ENCODE data around the gene VARS2. TPM values are rescaled to one million over a fixed set of nuclear protein-coding genes. Genes with fewer than 3 reads are reported as not detected.
"Not testable (repeated sequence)": the region's sequence is repeated elsewhere in the genome, so short reads cannot be mapped to it uniquely, and the experiment has no call there.

The VARS2 gene
- polyA plus RNA-seq (ENCODE audit: insufficient read depth in 1 of 5, insufficient read length in 5 of 5, low replicate concordance in 1 of 5), result 10 to 100 TPM; 35.3 to 52.5 (median 46.9) TPM
- long read RNA-seq, donor 1, full-length matches to known transcripts, result 1 of 1 reads
- long read RNA-seq, donor 1, partial matches to known transcripts, result 0 of 1 reads
- long read RNA-seq, donor 1, other reads (novel, unspliced or antisense), result 0 of 1 reads
- long read RNA-seq, donor 2, result 0 reads
- long read RNA-seq, donor 3, partial matches to known transcripts, result 8 of 9 reads
- long read RNA-seq, donor 3, other reads (novel, unspliced or antisense), result 0 of 9 reads
- long read RNA-seq, donor 4, partial matches to known transcripts, result 0 of 1 reads
- long read RNA-seq, donor 4, other reads (novel, unspliced or antisense), result 0 of 1 reads
- long read RNA-seq, donor 5, result 0 reads
- long read RNA-seq, donor 6, result 0 reads
- long read RNA-seq, donor 7, result 0 reads
- long read RNA-seq, donor 8, partial matches to known transcripts, result 0 of 1 reads
- long read RNA-seq, donor 8, other reads (novel, unspliced or antisense), result 0 of 1 reads

DNA sequence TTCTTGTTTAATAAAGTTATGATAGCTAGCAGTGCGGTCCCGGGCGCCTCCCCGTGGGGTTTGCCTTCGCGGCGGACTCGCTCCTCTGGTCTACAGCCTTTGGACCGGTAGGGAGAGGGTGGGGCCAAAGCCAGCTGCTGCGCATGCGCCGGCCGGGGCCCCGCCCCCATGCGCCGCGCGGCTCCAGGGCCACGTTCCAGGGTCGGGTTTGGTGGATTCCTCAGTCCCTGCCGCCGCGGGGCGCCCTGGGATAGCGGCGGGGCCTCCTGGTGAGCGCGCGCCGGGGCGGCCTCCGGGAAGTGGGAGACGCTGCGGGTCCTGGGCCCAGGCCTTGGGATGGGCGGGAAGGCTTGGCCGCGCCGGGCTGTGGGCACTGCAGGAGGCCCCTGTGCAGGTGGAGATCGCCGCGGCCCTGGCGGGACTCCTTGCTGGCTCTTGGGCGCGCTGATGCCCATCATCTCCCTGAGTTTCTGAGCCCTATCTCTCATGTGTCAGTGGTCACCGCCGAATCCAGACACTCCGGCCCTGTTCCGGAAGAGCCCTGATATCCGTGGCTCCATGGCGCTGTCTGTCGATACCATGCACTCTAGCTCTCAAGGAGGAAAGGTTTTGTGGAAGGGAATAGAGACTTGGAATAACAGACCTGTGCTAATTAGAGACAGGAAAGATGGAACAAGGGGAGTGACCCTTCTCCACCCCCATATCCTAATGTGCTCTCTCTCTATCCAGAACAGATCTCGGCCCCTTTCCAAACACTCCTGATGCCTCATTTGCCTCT, at the start of gene VARS2:
Gene VARS2 (plus strand): TSS at position 163 of the 778 bp plus-strand sequence. CDS start 599 bp downstream, at position 762.
- DNase-seq, result peak; percentile 95 to 96

DNA sequence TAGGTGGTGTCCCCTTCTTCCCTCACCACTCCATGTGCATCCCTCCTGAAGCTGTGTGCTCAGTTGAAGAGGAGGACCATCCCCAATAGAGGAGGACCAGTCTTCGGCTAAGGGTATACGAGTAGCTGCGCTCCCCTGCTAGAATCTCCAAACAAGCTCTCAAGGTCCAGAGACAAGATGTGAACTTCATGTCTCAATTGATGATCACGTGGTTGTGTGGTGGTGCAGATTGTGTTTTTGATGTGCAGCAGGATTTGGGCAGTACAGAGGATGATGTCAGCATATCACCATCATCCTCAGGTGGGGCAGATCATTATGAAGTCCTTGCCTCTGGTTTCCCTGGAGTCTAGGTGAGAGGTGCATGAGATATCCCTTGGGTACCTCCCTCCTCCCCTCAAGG, 49.7 kb upstream of the VARS2 start:
- DNase-seq, result no peak

DNA sequence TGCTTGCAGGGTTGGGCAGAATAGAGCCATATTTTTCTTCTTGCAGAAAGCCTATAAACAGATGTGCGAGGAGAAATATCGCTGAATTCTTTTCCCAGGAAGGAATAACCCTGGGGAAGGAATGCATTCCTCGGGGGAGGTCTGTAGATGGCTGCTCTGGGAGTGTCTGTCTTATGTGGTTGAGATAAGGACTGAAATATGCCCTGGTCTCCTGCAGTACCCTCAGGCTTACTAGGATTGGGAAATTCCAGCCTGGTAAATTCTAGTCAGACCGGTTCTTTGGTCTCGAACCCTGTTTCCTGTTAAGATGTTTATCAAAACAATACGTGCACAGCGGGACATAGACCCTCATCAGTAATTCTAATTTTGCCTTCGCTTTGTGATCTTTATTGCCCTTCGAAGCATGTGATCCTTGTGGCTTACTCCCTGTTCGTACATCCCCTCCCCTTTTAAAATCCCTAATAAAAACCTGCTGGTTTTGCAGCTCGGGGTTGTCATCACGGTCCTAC, 44.7 kb upstream of the VARS2 start:
- DNase-seq, result not testable (repeated sequence)

DNA sequence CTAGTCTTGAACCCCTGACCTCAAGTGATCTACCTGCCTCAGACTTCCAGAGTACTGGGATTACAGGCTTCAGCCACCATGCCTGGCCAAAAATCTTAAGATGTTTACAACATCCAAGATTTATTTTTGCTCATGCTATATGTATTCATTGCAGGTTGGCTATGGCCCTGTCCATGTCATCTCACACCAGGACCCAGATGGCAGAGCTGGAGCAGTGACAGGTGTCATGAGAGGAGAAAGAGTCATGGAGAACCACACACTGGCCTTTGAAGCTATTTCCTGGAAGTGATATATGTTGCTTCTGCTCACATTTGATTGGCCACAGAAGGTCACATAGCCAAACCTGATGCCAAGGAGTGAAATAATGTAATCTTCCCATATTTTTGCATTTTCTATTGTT, 43.5 kb upstream of the VARS2 start:
- no peak for DNase-seq

DNA sequence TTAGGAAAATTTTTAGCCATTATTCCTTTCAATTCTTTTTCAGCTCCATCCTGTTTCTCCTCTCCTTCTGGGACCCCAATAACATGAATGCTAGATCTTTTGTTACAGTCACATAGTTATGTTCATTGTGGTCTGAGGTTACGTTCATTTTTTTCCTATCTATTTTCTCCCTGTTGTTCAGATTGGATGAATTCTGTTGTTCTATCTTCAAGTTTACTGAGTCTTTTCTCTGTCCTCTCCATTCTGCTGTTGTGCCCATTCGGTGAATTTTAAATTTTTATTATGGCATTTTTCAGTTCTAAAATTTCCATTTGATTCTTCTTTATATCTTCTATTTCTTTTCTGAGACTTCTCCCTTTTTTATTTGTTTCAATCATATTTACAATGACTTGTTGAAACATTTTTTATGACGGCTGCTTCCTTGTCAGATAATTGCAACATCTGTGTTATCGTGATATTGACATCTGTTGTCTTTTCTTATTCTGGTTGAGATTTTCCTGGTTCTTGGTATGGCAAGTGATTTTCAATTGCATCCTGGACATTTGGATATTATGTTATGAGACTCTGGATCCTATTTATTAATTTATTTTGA, 42.4 kb upstream of the VARS2 start:
- no peak for DNase-seq

DNA sequence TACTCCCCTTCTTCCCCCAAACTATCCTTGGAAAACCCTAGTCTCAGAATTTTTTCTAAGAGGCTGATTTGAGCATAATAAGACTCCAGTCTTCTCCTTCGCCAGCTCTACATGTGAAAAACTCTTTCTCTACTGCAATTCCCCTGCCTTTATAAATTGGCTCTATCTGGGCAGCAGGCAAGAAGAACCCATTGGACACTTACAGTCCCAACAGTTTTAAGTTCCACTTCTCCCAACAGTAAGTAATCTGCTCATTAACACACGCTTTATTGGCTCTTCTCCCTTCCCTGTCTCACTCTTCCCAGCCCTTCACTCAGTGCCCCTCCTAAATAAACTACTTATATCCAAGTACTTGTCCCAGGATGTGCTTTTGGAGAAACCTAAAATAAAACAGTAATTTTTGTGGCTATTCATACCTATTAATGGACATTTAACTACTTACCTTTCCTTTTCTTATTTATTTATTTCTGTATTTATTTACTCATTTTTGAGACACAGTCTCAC, 40.8 kb upstream of the VARS2 start:
- DNase-seq, result no peak

DNA sequence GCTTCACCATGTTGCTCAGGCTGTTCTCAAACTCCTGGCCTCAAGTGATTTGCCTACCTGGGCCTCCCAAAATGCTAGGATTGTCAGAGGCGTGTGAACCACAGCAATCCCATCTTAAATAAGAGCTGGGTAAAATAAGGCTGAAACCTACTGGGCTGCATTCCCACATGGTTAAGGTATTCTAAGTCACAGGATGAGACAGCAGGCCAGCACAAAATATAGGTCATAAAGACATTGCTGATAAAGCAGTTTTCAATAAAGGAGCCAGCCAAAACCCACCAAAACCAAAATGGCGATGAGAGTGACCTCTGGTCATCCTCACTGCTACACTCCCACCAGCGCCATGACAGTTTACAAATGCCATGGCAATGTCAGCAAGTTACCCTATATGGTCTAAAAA, 40.2 kb upstream of the VARS2 start:
- not testable (repeated sequence) for DNase-seq

DNA sequence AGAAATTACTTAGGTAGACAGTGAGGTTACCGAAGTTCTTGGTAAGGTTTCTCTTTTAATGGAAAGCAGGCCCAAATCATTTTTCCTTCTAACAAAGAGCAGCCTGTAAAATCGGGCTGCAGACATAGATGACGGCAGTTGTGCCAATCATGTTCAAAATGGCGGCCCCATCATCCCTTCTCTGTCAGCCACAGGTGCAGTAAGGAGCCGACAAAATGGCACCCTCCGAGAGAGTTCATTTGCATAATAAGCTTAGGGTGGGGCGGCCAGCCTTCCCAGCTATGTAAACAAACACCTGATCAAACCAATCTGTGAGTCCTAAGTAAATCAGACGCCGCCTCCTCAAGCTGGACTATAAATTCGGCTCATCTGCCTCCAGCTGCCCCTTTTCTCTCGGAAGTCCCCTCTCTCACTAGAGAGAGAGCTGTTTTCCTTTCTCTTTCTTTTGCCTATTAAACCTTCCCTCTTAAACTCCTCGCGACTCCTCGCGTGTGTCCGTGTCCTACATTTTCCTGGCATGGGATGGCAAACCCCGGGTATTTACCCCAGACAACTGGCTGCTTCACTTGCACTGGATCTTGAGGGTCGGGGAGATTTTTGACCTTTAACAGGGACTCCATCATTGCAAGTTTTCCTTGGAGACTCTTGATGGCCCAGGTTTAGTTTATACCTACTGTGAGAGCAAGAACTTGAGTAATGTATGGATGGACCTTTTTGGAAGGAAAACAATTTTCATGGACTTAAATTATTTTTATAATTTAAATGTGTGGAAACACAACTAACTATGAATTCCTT, 38.6 kb upstream of the VARS2 start:
- no peak for DNase-seq

DNA sequence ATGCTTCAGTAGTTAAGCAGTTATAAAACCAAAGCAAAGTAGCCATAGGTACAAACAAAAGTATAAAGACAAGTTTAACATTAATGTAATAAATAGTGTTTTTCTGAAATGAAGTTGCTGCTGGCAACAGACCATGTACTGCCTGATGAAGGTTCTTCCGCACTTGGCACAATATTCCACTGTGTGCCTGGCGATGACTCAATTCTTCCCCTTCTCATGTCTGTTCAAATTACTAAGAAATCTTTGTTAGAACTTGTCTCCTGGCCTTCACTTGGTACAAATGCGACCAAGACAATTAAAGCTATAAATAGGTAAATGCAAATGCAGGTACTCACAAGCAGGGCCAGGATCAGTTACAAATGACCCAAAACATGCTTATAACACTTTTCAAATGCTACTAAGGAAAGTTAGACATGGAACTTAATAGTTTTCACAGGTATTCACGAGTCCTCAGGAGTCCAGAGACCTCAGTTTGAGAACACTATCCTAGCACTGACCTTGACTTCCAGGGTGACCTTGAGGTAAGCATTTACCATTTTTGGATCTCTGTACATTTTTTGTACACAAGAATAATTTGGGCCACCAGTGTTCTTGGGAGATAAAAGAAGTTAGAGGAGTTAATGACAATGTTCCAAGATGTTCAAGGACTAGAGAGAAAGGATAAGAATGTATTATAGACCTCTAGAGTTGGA, 37.9 kb upstream of the VARS2 start:
- peak in 1 of 2 donors; percentile 31 for DNase-seq

DNA sequence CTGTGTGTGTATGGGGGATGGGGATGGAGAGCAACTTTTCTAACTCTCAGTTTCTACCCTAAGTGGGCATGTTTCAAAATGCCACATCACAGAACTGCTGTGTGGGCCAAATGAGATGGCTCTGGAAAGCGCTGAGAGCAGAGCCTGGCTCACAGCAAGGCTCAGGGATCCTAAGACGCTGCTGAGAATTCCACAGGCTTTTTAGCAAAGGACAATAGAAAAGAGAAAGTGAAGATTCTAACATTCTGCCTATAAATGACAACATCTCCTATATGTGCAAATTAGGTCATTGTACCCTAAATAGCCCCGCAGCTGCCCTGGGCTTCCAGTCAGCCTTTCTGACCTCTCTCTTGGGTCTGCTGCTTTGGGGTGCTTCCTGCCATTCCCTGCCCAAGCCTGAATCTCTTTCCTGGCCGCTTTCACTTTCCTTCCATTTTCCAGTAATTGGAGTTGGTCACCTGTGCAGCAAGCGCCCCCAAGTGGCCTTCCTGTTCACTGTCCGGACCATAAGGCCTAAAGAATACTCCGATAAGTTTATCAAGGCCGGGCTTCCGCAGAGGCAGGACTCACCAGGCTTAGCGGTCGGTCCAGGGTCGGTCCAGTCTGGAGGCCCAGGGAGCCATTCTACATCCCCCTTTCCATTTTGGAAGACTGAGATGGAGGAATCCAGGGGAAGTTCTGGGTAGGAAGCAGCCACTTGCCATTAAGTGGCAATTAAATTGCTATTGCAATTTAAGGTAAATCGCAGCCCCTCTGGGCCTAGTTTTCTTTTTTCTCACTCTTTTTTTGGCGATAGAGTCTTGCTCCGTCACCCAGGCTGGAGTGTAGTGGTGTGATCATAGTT, 36.4 kb upstream of the VARS2 start:
- peak; percentile 85 to 88 for DNase-seq

DNA sequence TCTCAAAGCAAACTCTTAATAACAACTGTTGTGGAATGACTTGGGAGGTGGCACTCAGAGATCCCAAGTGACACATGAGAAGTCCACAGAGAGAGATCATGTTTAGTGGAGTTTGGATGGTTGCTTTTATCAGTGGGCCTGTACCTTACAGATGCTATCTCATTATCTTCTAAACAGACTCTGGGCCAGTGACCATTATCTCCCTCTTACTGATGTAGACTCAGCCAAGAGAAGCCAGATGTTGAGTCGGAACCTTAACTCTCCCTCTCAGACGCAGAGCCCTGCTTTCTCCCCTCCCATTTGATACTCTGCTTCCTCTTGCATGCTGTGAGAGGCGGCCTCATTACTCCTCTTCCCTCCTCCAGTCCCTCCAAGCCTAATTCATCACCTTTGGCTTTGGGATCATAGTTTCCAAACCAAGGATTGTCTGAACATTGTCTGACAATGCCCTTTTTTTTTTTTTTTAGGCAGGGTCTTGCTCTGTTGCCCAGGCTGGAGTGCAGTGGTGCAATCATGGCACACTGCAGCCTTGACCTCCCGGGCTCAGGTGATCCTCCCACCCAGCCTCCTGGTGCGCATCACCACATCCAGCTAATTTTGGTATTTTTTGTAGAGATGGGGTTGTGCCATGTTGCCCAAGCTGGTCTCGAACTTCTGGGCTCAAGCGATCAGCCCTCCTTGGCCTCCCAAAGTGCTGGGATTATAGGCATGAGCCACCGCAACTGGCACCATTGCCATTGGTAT, 34.2 kb upstream of the VARS2 start:
- DNase-seq, result no peak

DNA sequence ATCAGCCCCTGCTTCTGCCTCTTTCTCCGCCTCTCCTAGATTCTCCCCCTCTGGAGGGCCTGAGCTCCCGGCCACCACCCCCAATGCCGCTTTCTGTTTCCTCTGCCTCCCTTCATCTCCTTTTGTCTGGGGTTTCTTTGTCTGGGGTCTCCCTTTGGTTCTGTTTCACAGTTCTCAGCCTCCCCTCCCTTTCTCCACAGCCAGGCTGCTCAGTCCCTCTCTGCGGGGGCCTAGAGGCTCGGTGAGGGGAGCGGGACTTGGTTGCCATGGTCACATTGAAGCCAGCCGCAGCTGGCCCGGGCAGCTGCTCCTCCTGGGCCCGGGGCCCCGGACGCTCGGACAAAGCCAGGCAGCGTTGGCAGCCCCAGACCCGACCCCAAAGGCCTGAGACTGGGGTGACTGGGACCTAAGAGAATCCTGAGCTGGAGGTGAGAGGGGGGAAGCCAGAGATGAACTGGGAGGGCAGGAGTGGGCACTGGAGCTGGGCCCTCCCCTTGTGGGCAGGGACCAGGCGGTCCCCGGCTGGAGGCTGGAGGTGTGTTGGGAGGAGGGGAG, 33.3 kb upstream of the VARS2 start:
- peak; percentile 50 to 55 for DNase-seq

DNA sequence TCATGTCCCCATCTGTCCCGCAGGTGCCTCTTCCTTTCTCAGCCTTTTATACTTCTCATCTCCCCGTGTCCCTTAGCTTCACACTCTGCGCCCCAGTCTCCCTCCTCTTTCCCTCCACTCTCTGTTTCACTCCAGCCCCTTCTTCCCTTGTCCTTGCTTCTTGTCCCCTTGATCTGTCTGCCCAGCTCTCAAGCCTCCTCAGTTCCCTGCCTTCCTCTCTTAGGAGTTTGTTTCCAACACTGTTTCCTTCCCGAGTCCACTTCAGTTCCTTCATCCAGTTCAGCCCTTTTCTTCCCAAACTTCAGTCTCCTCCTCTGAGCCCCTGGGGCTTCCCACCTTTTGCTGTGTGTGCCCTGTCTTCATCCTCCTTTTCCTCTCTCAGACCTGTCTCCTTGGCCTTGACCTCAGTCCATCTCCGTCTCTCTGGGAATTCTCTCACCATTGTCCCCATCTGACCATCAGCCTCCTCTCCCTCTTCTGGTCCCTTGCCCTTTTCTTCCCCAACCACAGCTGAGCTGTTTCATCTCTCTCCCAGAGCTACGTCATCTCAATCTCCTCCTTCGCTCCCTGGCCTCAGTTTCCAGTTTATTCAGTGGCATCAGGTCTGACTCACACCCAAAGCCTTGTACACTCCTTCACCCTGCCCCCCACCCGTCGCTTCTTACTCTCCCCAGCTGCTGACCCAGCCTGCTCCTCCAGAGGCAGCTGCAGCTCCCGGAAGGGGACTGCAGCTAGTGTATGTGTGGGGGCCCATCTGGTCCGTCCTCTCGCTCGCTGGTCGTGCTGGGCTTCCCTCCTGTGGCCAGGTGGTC, 32.4 kb upstream of the VARS2 start:
- no peak for DNase-seq

DNA sequence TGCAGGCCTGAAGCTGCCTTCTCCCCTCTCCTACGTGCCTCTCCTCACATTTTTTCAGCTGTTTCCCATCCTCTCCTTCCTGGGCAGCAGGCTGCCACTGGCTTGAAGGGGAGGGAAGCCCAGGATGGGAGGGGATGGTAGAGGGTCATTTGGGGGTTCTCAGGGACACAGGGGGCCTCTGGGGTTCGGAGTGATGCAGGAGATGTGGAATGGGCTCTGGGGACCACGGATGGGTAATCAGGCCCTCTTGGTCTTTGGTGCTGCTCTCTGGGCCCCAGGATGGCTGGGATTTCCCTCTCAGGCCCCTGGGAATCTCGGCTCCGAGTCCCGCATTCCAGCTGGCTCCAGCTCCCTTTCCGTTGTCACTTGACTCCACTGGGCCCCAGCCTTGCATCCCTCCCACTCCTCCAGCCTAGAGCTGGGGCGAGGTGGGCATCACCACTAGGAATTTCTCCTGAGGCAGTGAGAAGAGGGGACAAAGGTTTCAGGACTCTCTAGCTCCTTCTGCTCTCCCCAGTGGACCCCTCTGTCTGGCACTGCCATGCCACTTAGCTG, 31.8 kb upstream of the VARS2 start:
- DNase-seq, result peak; percentile 43 to 54

DNA sequence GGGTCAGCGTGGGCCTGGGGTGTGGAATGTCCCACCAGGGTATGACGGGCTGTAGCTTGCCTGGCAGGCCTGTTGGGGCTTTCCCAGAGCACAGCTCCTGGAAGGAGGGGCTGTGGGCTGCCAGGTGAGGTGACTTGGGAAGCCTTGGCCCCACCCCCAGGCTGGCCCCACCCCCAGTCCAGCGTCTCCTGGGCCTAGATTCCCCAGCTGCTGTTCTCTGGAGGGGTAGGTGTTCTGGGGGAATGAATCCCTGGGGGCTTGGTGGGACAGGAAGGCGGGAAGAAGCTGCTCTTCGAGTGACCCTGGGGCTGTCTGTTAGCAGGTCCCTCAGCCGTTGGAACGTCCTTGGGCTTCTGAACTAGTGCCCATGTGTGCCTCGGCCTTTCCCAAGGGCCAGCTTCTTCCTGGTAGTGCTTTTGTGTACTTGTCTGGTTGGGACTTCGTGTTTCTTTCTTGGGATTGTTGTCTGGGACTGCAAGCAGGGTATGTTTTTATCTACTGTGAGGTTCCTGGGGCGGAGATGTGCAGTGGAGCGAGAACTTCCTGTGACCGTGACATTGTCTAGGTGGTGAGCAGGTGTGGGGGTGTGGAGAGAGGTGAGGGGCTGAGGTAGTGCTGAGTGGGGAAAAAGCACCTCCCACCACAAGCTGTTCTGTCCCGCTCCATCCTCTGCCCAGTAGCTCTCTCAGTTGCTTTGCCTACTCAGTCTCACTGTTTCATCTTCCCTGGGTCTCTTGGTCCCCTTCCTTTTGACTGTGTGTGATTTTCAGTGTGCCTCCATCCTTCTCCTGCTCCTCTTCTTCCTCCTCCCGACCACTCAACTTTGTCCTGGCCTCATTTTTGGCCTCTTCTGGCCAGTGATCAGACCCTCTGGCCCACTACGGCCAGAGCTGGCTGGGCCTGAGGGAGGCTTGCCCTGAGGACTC, 31.0 kb upstream of the VARS2 start:
- peak in 1 of 2 donors; percentile 45 for DNase-seq
